GM18505 (cell line): ENCODE data around the gene PDE10A.

Experiments used
- ATAC-seq: cut with Tn5 transposase; IDR thresholded peaks from one replicate; pipeline ENCODE4 v1.9.1; 2021; ENCODE audit not compliant: unreplicated experiment
- POLR2A ChIP-seq: IDR thresholded peaks from 4 replicates; pipeline ENCODE4 v1.6.1; 2011; ENCODE audit warnings: borderline replicate concordance; ENCODE audit not compliant: insufficient read depth, insufficient read length; ENCODE audit errors: extremely low read depth

PDE10A gene

DNA sequence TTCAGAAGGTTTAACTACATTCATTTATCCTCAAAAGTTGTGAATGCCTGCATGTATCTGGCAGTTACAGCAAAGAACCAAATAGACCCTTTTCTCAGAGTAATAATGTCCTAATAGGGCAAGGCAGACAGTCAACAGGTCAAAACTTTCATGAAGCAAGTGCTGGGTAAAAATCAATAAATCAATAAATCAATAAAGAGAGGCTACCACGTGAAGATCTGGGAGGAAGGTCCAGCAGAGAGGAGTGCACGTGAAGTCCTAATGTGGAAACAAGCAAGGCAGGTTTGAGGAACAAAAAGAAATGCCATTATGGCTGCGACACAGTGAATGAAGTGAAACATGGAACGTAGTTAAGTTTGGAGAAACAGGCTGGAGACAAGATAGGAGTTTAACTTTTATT is 317.3 kb downstream of the PDE10A start:
- no peak for TF ChIP-seq POLR2A

DNA sequence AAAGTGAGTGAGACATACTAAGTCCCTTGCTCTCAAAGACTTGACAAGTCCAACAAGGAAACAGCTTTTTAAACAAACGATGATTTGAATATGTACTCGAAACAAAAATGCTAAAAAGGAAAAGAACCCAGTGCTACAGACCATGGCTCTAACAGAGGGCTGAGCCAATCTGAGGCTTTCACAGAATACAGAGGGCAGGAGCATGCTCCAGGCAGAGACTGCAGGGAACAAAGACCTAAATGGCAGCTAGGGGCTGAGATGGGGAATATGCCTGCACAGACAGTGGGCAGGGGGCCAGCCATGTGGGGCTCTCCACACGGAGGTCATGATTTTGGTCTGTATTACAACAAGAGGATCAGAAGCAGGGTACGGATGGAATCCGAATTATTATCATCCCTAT is 322.5 kb downstream of the PDE10A start:
- no peak for ATAC-seq

More for the DNA sequence above, 317.3 kb downstream of the PDE10A start:
- no peak for ATAC-seq

DNA sequence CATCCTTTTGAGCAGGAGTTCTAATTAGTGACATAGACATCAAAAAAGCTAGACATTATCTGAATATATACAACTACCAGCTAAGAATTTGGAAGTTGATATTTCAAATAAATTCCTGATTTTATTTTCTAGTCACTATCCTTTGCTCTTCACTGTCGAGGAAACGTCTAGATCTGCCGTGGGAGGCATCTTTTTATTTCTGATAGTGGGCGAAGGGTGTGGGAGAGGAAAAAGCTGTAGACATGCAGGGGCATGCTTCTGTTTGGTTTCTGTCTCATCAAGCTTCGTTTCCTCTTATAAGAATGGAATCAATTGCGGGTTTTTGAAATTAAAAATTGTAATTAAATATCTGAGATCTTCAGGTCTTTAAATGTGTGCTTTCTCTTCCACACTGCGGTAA is 337.4 kb downstream of the PDE10A start:
- no peak for TF ChIP-seq POLR2A
- ATAC-seq, result no peak

More for the DNA sequence above, 322.5 kb downstream of the PDE10A start:
- no peak for TF ChIP-seq POLR2A

DNA sequence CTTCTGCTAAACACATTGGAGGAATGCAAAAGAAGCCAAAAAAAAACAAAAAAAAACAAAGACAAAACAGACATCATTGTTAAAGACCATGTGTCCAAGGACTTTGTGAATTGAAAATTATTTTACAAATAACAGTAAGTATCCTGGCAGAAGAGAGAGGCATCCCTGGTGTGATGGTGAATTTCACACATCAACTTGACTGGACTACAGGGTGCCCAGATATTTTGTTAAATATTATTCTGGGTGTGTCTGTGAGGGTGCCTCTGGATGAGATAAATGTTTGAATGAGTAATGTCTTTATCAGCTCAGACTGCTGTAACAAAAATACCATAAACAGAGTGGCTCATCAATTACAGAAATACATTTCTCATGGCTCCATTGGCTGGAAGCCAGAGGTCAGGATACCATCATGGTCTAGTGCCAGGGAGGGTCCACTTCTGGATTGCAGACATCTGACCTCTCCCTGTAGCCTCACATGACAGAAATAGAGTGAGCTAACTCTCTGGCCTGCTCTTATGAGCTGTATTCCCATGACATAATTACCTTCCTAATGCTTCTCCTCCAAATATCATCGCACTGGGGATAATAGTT is 341.4 kb downstream of the PDE10A start:
- TF ChIP-seq POLR2A, result no peak
- ATAC-seq, result no peak

DNA sequence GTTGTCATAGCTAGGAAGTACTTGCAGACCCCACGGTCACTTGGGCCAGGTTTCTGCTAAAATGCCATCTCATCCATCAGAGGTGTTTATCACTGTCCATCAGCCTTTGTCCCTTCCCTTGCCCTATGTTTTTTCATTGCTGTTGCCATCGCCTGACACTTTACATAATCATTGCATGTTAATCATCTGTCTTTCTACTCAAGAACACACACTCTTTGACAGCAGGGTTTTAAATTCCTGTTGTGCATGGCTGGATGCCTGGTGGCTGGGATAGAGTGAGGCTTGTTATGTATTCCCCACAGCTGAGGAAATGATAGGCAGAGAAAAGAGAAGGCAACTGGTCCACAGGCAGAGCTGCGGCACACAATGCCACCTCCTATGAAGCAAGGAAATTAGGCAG is 341.9 kb downstream of the PDE10A start:
- ATAC-seq, result no peak

DNA sequence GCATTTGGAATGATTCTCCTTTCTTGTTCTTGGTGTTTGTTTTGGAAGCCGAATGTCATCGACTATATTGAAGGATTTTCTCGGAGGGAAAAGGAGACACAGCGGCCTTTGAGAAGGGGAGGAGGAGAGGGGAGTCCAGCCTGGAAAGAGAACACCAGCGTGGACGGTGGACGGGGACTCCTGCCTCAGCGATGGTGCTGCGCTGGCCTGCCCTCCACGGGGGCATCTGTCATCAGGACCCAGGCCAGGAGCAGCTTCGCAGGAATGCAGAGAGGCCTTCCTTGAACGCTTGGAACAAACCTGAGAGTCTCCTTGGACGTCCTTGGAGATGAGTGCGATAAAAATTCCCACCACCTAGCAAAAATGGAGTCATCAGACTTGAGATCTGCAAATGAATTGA is 345.3 kb downstream of the PDE10A start:
- no peak for TF ChIP-seq POLR2A
- no peak for ATAC-seq

More for the DNA sequence above, 341.9 kb downstream of the PDE10A start:
- TF ChIP-seq POLR2A, result no peak

DNA sequence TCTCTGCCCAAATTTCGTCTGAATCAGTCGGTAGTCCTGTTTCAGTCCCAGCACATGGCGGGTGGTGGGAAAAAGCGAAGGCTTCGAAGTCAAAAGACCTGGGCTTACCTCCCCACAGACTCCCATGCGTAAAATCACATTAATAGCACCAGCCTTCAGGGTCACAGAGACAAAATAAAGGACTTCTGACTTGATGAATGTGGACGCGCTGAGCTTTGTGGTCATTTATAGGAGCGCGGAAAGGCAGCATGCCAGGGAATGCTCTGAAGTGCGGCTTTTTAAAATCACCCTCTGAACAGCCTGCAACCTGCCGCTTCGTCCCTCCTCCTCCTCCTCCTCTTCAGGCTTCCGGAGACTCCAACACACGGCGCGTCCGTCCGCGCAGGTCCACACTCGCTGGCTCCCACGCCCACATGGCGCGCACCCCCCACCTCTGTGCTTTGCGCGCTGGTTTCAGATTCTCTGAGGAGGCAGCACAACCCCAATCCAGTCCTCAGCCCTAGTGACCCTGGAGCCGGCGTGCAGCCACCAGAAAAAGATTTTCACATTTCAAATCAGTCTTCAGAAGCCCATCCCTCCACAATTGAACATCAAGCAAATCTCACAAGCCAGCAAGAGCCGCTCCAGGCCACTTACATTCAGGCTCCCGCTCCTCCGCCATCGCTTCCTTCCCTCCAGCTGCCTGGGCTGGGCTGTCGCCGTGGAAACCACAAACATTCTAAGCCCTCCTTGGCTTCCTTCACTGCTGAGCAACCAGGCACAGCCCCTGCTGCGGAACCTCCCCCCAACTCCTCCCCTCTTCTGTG is 353.9 kb downstream of the PDE10A start, which contains the start of gene C6orf118:
Gene C6orf118, minus strand, starts transcription at position 680 of the 806 bp plus-strand sequence. Its CDS starts 19 bp downstream, at position 661.
- no peak for ATAC-seq
- no peak for TF ChIP-seq POLR2A

DNA sequence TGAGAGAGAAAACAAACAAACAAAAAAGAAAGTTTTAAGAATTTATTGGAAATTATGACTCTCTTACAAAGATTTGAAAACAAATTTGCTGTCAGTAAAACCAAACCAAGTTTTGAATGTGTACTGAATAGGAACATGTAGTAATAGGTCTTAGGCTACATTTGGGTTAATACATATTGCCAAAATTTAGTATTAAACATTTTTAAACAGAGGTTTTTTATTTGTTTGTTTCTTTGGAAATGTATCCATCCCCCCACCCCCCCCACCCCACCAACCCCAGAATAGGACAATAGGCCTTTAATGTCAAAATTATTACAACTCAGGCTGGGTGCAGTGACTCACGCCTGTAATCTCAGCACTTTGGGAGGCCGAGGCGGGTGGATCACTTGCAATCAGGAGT is 356.1 kb downstream of the PDE10A start:
- no peak for TF ChIP-seq POLR2A
- no peak for ATAC-seq

DNA sequence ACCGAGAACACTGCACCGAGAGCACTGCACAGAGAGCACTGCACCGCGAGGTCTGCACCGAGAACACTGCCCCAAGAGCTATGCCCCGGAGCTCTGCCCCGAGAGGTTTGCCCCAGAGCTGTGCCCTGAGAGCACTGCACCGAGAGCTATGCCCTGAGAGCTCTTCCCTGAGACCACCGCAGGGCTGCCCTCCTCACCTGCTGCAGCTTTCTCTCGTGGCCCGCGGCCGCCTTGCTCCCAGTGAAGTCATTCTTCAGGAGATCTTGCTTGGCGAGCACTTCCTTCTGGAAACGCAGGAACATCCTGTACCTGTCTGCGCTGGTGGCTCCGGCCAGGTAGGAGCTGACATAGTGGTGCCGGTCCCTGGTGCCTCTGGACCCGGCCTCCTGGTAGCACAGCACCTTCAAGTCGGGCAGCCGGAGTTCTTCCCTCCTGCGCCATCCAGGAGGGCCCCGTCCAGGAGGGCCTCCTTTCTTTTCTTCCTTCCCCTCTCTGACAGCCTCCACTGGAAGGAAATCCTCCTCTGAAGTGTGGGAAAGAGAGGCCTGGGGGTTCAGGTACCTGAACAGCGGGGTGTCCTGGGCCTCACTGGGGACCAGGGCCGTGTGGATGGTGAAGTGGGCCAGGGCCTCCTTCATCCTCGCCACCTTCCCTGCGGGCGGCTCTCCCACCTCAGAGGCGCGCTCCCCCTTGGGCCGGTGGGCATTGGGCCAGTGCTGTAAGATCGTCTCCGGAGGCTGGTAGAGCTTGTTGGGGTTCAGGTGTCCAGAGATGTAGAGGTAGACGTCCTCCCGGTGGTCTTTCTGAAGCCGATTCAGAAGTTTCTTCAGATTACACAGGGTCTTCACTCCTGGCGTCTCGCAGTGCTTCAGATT is 361.4 kb downstream of the PDE10A start:
- no peak for ATAC-seq
- no peak for TF ChIP-seq POLR2A

DNA sequence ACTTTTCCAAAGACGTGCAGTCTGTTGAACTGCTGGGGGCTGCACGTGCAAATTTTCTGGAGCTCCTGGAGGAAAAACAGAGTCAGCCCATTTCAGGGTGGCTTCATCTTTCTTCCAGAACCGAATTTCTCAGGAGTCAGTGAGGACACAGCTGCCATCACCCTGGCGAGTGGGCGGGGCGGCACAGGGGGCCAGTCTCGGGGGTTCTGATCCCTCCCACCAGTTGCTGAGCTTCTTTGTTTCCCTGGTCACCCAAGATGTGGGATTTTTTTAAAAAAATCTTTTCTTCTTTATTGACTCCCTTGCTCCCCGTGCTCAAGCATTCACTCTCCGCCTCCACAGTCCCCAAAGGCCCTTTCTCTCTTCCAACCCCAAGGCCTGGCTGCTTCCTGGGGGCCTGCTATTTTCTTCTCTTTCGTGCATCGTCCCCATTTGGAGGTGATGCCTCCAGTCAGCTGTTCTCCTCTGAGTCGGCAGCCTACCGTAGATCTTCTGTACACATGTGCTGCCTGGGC is 362.6 kb downstream of the PDE10A start:
- no peak for ATAC-seq

DNA sequence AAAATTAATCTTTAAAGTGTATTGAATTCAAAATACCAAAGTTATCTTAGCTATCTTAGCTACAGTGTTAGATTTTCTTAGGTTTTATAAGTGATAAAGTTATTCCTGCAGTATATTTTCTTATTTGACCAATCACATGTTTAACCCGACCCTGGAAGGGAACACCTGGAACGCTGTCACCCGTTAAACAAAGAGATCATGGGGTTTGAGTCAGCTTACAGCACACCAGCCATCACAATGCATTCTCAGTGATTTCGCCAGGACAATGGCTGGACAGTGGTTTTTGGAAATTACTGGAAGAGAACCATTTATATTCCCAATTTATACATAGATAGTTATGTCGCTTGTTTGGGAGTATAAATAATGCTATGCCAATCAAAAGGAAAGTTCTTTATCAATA is 364.2 kb downstream of the PDE10A start:
- TF ChIP-seq POLR2A, result no peak

More for the DNA sequence above, 362.6 kb downstream of the PDE10A start:
- no peak for TF ChIP-seq POLR2A

DNA sequence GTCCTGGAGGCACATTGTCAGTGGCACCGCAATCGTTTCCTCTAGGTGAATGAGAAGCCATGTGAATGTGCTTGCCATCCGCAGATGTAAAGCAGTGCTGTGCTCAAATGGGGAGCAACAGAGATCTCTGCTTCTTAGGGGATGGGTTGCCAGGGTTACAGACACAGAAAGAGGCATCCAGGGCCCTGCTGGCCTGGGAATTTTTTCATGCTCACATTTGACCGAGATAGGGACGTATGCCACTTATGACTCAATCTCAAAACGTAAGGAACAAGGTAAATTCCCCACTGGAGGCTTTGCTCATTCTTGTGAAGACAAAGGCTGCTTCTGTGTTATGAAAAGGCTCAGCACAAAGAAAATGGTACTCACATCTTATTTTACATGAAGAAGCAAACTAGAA is 364.6 kb downstream of the PDE10A start:
- ATAC-seq, result no peak
- TF ChIP-seq POLR2A, result no peak

More for the DNA sequence above, 364.2 kb downstream of the PDE10A start:
- no peak for ATAC-seq

DNA sequence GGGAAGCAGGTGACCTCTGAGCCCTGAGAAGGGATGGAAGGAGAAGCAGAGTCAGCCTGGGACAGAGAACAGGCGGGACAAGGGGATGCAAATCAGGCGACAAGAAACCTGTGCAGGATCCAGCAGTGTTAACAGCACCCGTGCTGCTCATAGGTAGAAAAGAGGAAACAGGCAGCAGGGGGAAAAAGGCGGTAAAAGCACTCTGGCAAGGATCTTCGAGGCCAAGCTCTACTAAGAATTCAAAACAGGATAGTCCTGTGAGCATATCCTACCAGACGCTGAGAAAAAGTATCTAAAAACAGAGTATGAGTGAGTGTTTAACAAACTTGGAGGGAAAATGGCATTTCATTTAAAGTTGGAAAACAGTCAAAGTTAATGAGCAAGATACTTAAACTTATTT is 370.4 kb downstream of the PDE10A start:
- ATAC-seq, result no peak
- TF ChIP-seq POLR2A, result no peak
